Daoy (cell line): ENCODE measurements around the gene LCE2C. TPM values are rescaled to one million over a fixed set of nuclear protein-coding genes. Genes with fewer than 3 reads are reported as not detected.

ENCODE experiments used
- DNase-seq: peaks from one replicate; pipeline ENCODE4 v3.0.0-alpha.2; 2015; ENCODE audit warnings: low read depth
- total RNA-seq: library from RNA; depleted of rRNA; stranded (reverse); fragments of >200 nt; shearing (Covaris generic); gene quantifications from 2 replicates; pipeline ENCODE4 v1.2.3, GENCODE V29; 2014; rRNA removed

LCE2C gene
- total RNA-seq, 1 experiment from 2014 or later, result not detected

DNA sequence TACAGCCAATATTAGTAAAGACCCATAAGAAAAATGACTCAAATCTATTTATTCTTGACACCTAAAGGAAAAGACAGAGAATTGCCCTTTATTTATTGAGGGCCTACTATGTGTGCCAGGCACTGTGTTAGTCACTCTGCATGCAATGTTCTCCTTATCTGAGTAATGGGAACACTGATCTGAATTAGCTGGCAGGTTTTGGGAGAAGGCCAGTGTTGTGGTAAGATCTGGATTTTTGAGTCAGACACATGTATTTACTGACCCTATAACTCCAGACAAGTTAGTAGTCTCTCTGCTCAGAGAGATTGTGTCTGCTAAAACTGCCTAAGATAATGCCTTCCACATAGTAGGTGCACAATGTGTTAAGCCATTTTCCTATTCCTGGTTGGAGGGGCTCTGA, 50.2 kb downstream of the LCE2C start:
- no peak for DNase-seq

Other genes starting within 250 kb of the LCE2C start
- not detected in 2 replicates for gene LCE5A, start 164.5 kb upstream of the LCE2C start, total RNA-seq
- not detected in 2 replicates for gene CRCT1, start 160.8 kb upstream of the LCE2C start, total RNA-seq
- gene LCE3E, start 108.5 kb upstream of the LCE2C start, total RNA-seq, result not detected in 2 replicates
- not detected in 2 replicates for gene LCE3D, start 94.8 kb upstream of the LCE2C start, total RNA-seq
- not detected in 2 replicates for gene LCE3C, start 75.0 kb upstream of the LCE2C start, total RNA-seq
- gene LCE3B, start 61.5 kb upstream of the LCE2C start, total RNA-seq, result not detected in 2 replicates
- gene LCE3A, start 52.2 kb upstream of the LCE2C start, total RNA-seq, result not detected in 2 replicates
- gene LCE2D, start 11.9 kb upstream of the LCE2C start, total RNA-seq, result not detected in 2 replicates
- not detected in 2 replicates for gene LCE2B, start 10.8 kb downstream of the LCE2C start, total RNA-seq
- gene LCE2A, start 23.1 kb downstream of the LCE2C start, total RNA-seq, result not detected in 2 replicates
- not detected in 2 replicates for gene LCE4A, start 32.9 kb downstream of the LCE2C start, total RNA-seq
- not detected in 2 replicates for gene KPRP, start 82.7 kb downstream of the LCE2C start, total RNA-seq
- not detected in 2 replicates for gene LCE1F, start 99.9 kb downstream of the LCE2C start, total RNA-seq
- not detected in 2 replicates for gene LCE1E, start 111.0 kb downstream of the LCE2C start, total RNA-seq
- not detected in 2 replicates for gene LCE1D, start 121.4 kb downstream of the LCE2C start, total RNA-seq
- gene LCE1C, start 131.4 kb downstream of the LCE2C start, total RNA-seq, result not detected in 2 replicates
- gene LCE1B, start 136.7 kb downstream of the LCE2C start, total RNA-seq, result not detected in 2 replicates
- gene LCE1A, start 152.2 kb downstream of the LCE2C start, total RNA-seq, result not detected in 2 replicates
- gene LCE6A, start 167.6 kb downstream of the LCE2C start, total RNA-seq, result not detected in 2 replicates
- not detected in 2 replicates for gene LCE7A, start 184.7 kb downstream of the LCE2C start, total RNA-seq
- gene SMCP, start 203.0 kb downstream of the LCE2C start, total RNA-seq, result not detected in 2 replicates
- gene IVL, start 233.3 kb downstream of the LCE2C start, total RNA-seq, result 0.06 TPM in 1 of 2 replicates, not detected in the other